ENCODE measurements around the gene MRPS22.
"Not testable (repeated sequence)": the region's sequence is repeated elsewhere in the genome, so short reads cannot be mapped to it uniquely, and the experiment has no call there.

Gene MRPS22

GRCh38 chr3:139358841-139359562 lies 15.2 kb downstream of the MRPS22 start:
- Histone ChIP-seq H3K27me3 (ENCODE audit: control insufficient read depth in 1 of 2, insufficient read depth in 2 of 2, low read length in 2 of 2) (no peaks in the 10 kb centered on the region), H3K4me1 (ENCODE audit: control insufficient read depth, insufficient read depth, low read length) (no peaks in the 10 kb centered on the region), H3K9me3 (ENCODE audit: control insufficient read depth in 2 of 2, low read length in 2 of 2) (no peaks in the 10 kb centered on the region), H3K9ac (ENCODE audit: low read length in 2 of 2) (no peak overlapping the region), H3K36me3 (ENCODE audit: control insufficient read depth in 2 of 2, insufficient read depth in 2 of 2, low read length in 2 of 2) (peaks cover 60 to 80% of the 10 kb centered on the region in 2 donors), H3K27ac (ENCODE audit: low read length) (no peak overlapping the region), H3K4me3 (ENCODE audit: low read length in 2 of 2) (no peak overlapping the region)

- no peak overlapping the region for H3K27ac ChIP-seq (ENCODE audit: low read length)
- H3K27me3 ChIP-seq (ENCODE audit: control insufficient read depth in 1 of 2, insufficient read depth in 2 of 2, low read length in 2 of 2) = no peaks in the 10 kb centered on the region
- H3K9ac ChIP-seq (ENCODE audit: low read length in 2 of 2) = no peak overlapping the region
- H3K4me3 ChIP-seq (ENCODE audit: low read length in 2 of 2) = no peak overlapping the region
- H3K4me1 ChIP-seq (ENCODE audit: control insufficient read depth, insufficient read depth, low read length) = no peaks in the 10 kb centered on the region
- no peaks in the 10 kb centered on the region for H3K9me3 ChIP-seq (ENCODE audit: control insufficient read depth in 2 of 2, low read length in 2 of 2)
- peaks cover 55 to 74% of the 10 kb centered on the region in 2 donors for H3K36me3 ChIP-seq (ENCODE audit: control insufficient read depth in 2 of 2, insufficient read depth in 2 of 2, low read length in 2 of 2)
Observed at GRCh38 chr3:139361276-139361675, 17.5 kb downstream of the MRPS22 start.

- no peak overlapping the region for H3K4me3 ChIP-seq (ENCODE audit: low read length in 2 of 2)
- H3K27ac ChIP-seq (ENCODE audit: low read length) = no peak overlapping the region
- no peak overlapping the region for H3K9ac ChIP-seq (ENCODE audit: low read length in 2 of 2)
- H3K9me3 ChIP-seq (ENCODE audit: control insufficient read depth in 2 of 2, low read length in 2 of 2) = no peaks in the 10 kb centered on the region
- no peaks in the 10 kb centered on the region for H3K27me3 ChIP-seq (ENCODE audit: control insufficient read depth in 1 of 2, insufficient read depth in 2 of 2, low read length in 2 of 2)
- H3K4me1 ChIP-seq (ENCODE audit: control insufficient read depth, insufficient read depth, low read length) = no peaks in the 10 kb centered on the region
- peaks cover 50 to 72% of the 10 kb centered on the region in 2 donors for H3K36me3 ChIP-seq (ENCODE audit: control insufficient read depth in 2 of 2, insufficient read depth in 2 of 2, low read length in 2 of 2)
Observed at GRCh38 chr3:139364549-139364948, 20.7 kb downstream of the MRPS22 start.

- Histone ChIP-seq H3K9me3 (ENCODE audit: control insufficient read depth in 2 of 2, low read length in 2 of 2) (no peaks in the 10 kb centered on the region), H3K4me3 (ENCODE audit: low read length in 2 of 2) (no peak overlapping the region), H3K27me3 (ENCODE audit: control insufficient read depth in 1 of 2, insufficient read depth in 2 of 2, low read length in 2 of 2) (no peaks in the 10 kb centered on the region), H3K9ac (ENCODE audit: low read length in 2 of 2) (no peak overlapping the region), H3K27ac (ENCODE audit: low read length) (no peak overlapping the region), H3K36me3 (ENCODE audit: control insufficient read depth in 2 of 2, insufficient read depth in 2 of 2, low read length in 2 of 2) (peaks cover 61 to 64% of the 10 kb centered on the region in 2 donors), H3K4me1 (ENCODE audit: control insufficient read depth, insufficient read depth, low read length) (no peaks in the 10 kb centered on the region)
Observed at GRCh38 chr3:139374099-139374498, 30.3 kb downstream of the MRPS22 start.

GRCh38 chr3:139377378-139377777 lies 33.6 kb downstream of the MRPS22 start:
- no peak overlapping the region for H3K9ac ChIP-seq (ENCODE audit: low read length in 2 of 2)
- no peaks in the 10 kb centered on the region for H3K4me1 ChIP-seq (ENCODE audit: control insufficient read depth, insufficient read depth, low read length)
- H3K9me3 ChIP-seq (ENCODE audit: control insufficient read depth in 2 of 2, low read length in 2 of 2) = no peaks in the 10 kb centered on the region
- H3K4me3 ChIP-seq (ENCODE audit: low read length in 2 of 2) = no peak overlapping the region
- H3K36me3 ChIP-seq (ENCODE audit: control insufficient read depth in 2 of 2, insufficient read depth in 2 of 2, low read length in 2 of 2) = peaks cover 41 to 46% of the 10 kb centered on the region in 2 donors
- no peak overlapping the region for H3K27ac ChIP-seq (ENCODE audit: low read length)
- H3K27me3 ChIP-seq (ENCODE audit: control insufficient read depth in 1 of 2, insufficient read depth in 2 of 2, low read length in 2 of 2) = no peaks in the 10 kb centered on the region

- no peaks in the 10 kb centered on the region for H3K4me1 ChIP-seq (ENCODE audit: control insufficient read depth, insufficient read depth, low read length)
- H3K9ac ChIP-seq (ENCODE audit: low read length in 2 of 2) = no peak overlapping the region
- H3K36me3 ChIP-seq (ENCODE audit: control insufficient read depth in 2 of 2, insufficient read depth in 2 of 2, low read length in 2 of 2) = peaks cover 29 to 36% of the 10 kb centered on the region in 2 donors
- H3K4me3 ChIP-seq (ENCODE audit: low read length in 2 of 2) = no peak overlapping the region
- H3K27me3 ChIP-seq (ENCODE audit: control insufficient read depth in 1 of 2, insufficient read depth in 2 of 2, low read length in 2 of 2) = no peaks in the 10 kb centered on the region
- H3K9me3 ChIP-seq (ENCODE audit: control insufficient read depth in 2 of 2, low read length in 2 of 2) = no peaks in the 10 kb centered on the region
- H3K27ac ChIP-seq (ENCODE audit: low read length) = no peak overlapping the region
Observed at GRCh38 chr3:139378587-139379241, 34.9 kb downstream of the MRPS22 start.

- H3K27ac ChIP-seq (ENCODE audit: low read length) = no peak overlapping the region
Observed at GRCh38 chr3:139380575-139380974, 36.8 kb downstream of the MRPS22 start.

GRCh38 chr3:139382291-139382690 lies 38.5 kb downstream of the MRPS22 start:
- H3K36me3 ChIP-seq (ENCODE audit: control insufficient read depth in 2 of 2, insufficient read depth in 2 of 2, low read length in 2 of 2) = peaks cover 9 to 25% of the 10 kb centered on the region in 2 donors
- H3K4me1 ChIP-seq (ENCODE audit: control insufficient read depth, insufficient read depth, low read length); H3K27ac ChIP-seq (ENCODE audit: low read length); H3K27me3 ChIP-seq (ENCODE audit: control insufficient read depth in 1 of 2, insufficient read depth in 2 of 2, low read length in 2 of 2); H3K9ac ChIP-seq (ENCODE audit: low read length in 2 of 2); H3K4me3 ChIP-seq (ENCODE audit: low read length in 2 of 2); H3K9me3 ChIP-seq (ENCODE audit: control insufficient read depth in 2 of 2, low read length in 2 of 2): not testable (repeated sequence)

More at GRCh38 chr3:139380575-139380974, 36.8 kb downstream of the MRPS22 start:
- no peaks in the 10 kb centered on the region for H3K9me3 ChIP-seq (ENCODE audit: control insufficient read depth in 2 of 2, low read length in 2 of 2)
- H3K4me1 ChIP-seq (ENCODE audit: control insufficient read depth, insufficient read depth, low read length) = no peaks in the 10 kb centered on the region
- no peaks in the 10 kb centered on the region for H3K27me3 ChIP-seq (ENCODE audit: control insufficient read depth in 1 of 2, insufficient read depth in 2 of 2, low read length in 2 of 2)
- H3K9ac ChIP-seq (ENCODE audit: low read length in 2 of 2) = no peak overlapping the region
- peaks cover 14 to 28% of the 10 kb centered on the region in 2 donors for H3K36me3 ChIP-seq (ENCODE audit: control insufficient read depth in 2 of 2, insufficient read depth in 2 of 2, low read length in 2 of 2)
- no peak overlapping the region for H3K4me3 ChIP-seq (ENCODE audit: low read length in 2 of 2)

- H3K27me3 ChIP-seq (ENCODE audit: control insufficient read depth in 1 of 2, insufficient read depth in 2 of 2, low read length in 2 of 2) = no peaks in the 10 kb centered on the region
- H3K27ac ChIP-seq (ENCODE audit: low read length) = no peak overlapping the region
- H3K9ac ChIP-seq (ENCODE audit: low read length in 2 of 2) = no peak overlapping the region
- no peaks in the 10 kb centered on the region for H3K36me3 ChIP-seq (ENCODE audit: control insufficient read depth in 2 of 2, insufficient read depth in 2 of 2, low read length in 2 of 2)
- no peaks in the 10 kb centered on the region for H3K4me1 ChIP-seq (ENCODE audit: control insufficient read depth, insufficient read depth, low read length)
- H3K4me3 ChIP-seq (ENCODE audit: low read length in 2 of 2) = peak overlapping the region in 1 of 2 donors; percentile 93
- no peaks in the 10 kb centered on the region for H3K9me3 ChIP-seq (ENCODE audit: control insufficient read depth in 2 of 2, low read length in 2 of 2)
Observed at GRCh38 chr3:139388077-139388476, 44.3 kb downstream of the MRPS22 start.

GRCh38 chr3:139388821-139389551 lies 45.2 kb downstream of the MRPS22 start:
- Histone ChIP-seq H3K27me3 (ENCODE audit: control insufficient read depth in 1 of 2, insufficient read depth in 2 of 2, low read length in 2 of 2) (no peaks in the 10 kb centered on the region), H3K27ac (ENCODE audit: low read length) (peak overlapping the region; percentile 95), H3K4me3 (ENCODE audit: low read length in 2 of 2) (peak overlapping the region; percentile 93 to 94), H3K9ac (ENCODE audit: low read length in 2 of 2) (peak overlapping the region; percentile 97 to 99), H3K36me3 (ENCODE audit: control insufficient read depth in 2 of 2, insufficient read depth in 2 of 2, low read length in 2 of 2) (no peaks in the 10 kb centered on the region), H3K4me1 (ENCODE audit: control insufficient read depth, insufficient read depth, low read length) (no peaks in the 10 kb centered on the region), H3K9me3 (ENCODE audit: control insufficient read depth in 2 of 2, low read length in 2 of 2) (no peaks in the 10 kb centered on the region)
